ENCODE results near the gene SCLT1. TPM values are rescaled to one million over a fixed set of nuclear protein-coding genes. Genes with fewer than 3 reads are reported as not detected.
A peak's percentile ranks its signal among the peaks of the same experiment; 100 is the strongest.

SCLT1 gene
- total RNA-seq, 1 experiment from 2014 or later = 15.2 TPM

DNA sequence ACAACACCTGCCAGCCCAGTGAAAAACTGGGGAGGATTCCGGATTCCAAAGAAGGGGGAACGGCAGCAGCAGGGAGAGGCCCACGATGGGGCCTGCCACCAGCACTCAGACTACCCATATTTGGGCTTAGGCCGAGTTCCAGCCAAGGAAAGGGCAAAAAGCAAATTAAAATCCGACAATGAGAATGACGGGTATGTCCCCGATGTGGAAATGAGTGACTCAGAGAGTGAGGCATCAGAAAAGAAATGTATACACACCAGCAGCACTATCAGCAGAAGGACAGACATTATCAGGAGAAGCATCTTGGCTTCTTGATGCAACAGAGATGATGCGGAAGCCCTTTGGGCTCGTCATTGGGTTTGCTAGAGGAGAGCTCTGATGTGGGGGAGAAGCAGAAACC, 221.4 kb downstream of the SCLT1 start:
- DNase-seq = peak; percentile 44
- Histone ChIP-seq H2AFZ (ENCODE audit: low read length) (no peak overlapping the region), H3K9me3 (ENCODE audit: low read length) (no peaks in the 10 kb centered on the region), H3K4me2 (ENCODE audit: low read length) (no peak overlapping the region), H3F3A (ENCODE audit: low read length, unreplicated experiment) (no peaks in the 10 kb centered on the region), H3K36me3 (ENCODE audit: low read depth, low read length) (peaks cover 5% of the 10 kb centered on the region; the same call in 1 of the 2 replicates), H3K9ac (ENCODE audit: low read length) (no peak overlapping the region), H3K27me3 (ENCODE audit: low read length) (no peaks in the 10 kb centered on the region), H3K4me3 (ENCODE audit: low read length) (no peak overlapping the region), H3K9me2 (replicated peaks; ENCODE audit: low read length) (no peaks in the 10 kb centered on the region), H3K4me1 (ENCODE audit: insufficient read depth, low read length) (no peaks in the 10 kb centered on the region), H3K27ac (ENCODE audit: low read length) (no peak overlapping the region), H3K79me2 (ENCODE audit: low read length) (no peaks in the 10 kb centered on the region), H4K20me1 (ENCODE audit: low read length) (no peaks in the 10 kb centered on the region)
- ChIA-PET CTCF (no interaction called here), POLR2A (ENCODE audit: unreplicated experiment) (no interaction called here)
- intact Hi-C loops (cut with micrococcal nuclease) = no loop called here
- ATAC-seq = no peak
- BruUV-seq (replicated peaks) = no TSS peak
- TF ChIP-seq, protein P1, sequence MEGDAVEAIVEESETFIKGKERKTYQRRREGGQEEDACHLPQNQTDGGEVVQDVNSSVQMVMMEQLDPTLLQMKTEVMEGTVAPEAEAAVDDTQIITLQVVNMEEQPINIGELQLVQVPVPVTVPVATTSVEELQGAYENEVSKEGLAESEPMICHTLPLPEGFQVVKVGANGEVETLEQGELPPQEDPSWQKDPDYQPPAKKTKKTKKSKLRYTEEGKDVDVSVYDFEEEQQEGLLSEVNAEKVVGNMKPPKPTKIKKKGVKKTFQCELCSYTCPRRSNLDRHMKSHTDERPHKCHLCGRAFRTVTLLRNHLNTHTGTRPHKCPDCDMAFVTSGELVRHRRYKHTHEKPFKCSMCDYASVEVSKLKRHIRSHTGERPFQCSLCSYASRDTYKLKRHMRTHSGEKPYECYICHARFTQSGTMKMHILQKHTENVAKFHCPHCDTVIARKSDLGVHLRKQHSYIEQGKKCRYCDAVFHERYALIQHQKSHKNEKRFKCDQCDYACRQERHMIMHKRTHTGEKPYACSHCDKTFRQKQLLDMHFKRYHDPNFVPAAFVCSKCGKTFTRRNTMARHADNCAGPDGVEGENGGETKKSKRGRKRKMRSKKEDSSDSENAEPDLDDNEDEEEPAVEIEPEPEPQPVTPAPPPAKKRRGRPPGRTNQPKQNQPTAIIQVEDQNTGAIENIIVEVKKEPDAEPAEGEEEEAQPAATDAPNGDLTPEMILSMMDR (conservative IDR thresholded peaks at IDR 0.05; ENCODE audit: low read depth, low read length) = no peak
- TF ChIP-seq EZH2phosphoT487 (IDR thresholded peaks at IDR 0.05; ENCODE audit: borderline replicate concordance, low read length) (no peak), EZH2 (IDR thresholded peaks at IDR 0.05; ENCODE audit: low read length, unreplicated experiment) (no peak)

DNA sequence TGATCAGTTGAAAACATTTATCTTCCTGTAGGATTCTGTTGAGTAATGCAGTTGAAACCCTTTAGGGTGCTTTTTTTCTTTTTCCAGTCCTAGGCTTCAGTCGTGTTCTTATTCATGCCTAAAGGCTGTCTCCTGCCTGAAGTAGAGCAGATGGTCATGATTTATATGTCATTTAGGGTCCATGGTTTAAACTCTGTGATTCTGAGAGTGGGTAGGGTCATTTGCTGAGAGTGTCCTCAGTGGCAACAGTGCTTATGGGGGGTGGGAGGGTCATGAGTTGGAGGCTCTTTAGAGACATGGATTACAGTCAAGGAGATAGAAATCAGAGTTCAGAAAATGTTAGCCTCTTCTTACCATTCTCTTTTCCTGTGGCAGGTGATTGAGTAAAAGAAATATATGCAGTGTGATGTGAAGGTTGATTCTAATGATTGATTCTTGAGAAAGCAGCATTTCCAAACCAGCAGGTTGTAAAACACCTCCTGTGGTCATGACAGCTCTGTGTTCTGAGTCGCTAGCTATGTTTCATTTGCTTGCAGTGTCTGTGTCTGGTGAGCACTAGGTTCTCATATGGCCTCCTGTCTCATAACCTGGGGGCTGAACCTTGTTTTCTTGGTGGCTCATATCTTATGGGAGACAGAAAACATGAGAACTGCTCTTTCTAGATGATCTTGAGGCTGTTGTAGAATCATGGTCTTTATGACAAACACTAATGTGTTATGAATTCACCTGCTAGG, 223.4 kb downstream of the SCLT1 start:
- ChIA-PET CTCF (no interaction called here), POLR2A (ENCODE audit: unreplicated experiment) (no interaction called here)
- H3K36me3 ChIP-seq (ENCODE audit: low read depth, low read length) = peaks cover 5% of the 10 kb centered on the region; the same call in 1 of the 2 replicates
- intact Hi-C loops (cut with micrococcal nuclease) = no loop called here
- DNase-seq = no peak
- H3K27me3 ChIP-seq (ENCODE audit: low read length) = no peaks in the 10 kb centered on the region
- H2AFZ ChIP-seq (ENCODE audit: low read length) = no peak overlapping the region
- no peaks in the 10 kb centered on the region for H3K79me2 ChIP-seq (ENCODE audit: low read length)
- BruUV-seq (replicated peaks) = no TSS peak
- no peak overlapping the region for H3K4me3 ChIP-seq (ENCODE audit: low read length)
- H3K4me1 ChIP-seq (ENCODE audit: insufficient read depth, low read length) = no peaks in the 10 kb centered on the region
- no peak overlapping the region for H3K27ac ChIP-seq (ENCODE audit: low read length)
- no peaks in the 10 kb centered on the region for H3F3A ChIP-seq (ENCODE audit: low read length, unreplicated experiment)
- no peaks in the 10 kb centered on the region for H3K9me2 ChIP-seq (replicated peaks; ENCODE audit: low read length)
- no peak for ATAC-seq
- H3K9ac ChIP-seq (ENCODE audit: low read length) = no peak overlapping the region
- H3K9me3 ChIP-seq (ENCODE audit: low read length) = no peaks in the 10 kb centered on the region
- TF ChIP-seq EZH2 (IDR thresholded peaks at IDR 0.05; ENCODE audit: low read length, unreplicated experiment) = no peak
- no peak for TF ChIP-seq EZH2phosphoT487 (IDR thresholded peaks at IDR 0.05; ENCODE audit: borderline replicate concordance, low read length)
- TF ChIP-seq, protein P1 (conservative IDR thresholded peaks at IDR 0.05; ENCODE audit: low read depth, low read length) = no peak
- no peak overlapping the region for H3K4me2 ChIP-seq (ENCODE audit: low read length)
- H4K20me1 ChIP-seq (ENCODE audit: low read length) = no peaks in the 10 kb centered on the region

DNA sequence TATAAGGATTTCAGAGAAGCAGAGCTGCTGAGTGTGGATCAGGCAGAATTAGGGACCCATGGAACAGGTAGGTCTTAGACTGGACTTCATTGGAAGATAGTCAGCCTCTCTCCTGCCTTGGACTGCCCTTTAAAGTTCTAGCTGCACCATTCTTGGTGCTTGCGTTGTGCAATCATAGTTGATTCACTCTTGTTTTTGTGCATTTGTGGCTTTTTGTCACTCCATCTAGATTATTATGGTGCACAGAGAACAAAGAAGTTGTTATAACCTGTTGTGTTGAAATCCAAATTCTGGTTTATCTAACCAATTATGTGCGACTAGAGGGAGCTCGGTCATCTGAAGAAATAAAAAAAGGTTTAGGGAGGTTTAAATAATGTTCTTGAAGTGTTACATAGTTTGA, 224.6 kb downstream of the SCLT1 start:
- intact Hi-C loops (cut with micrococcal nuclease) = no loop called here
- no TSS peak for BruUV-seq (replicated peaks)

More for the DNA sequence above, 224.6 kb downstream of the SCLT1 start:
- H3K9ac ChIP-seq (ENCODE audit: low read length) = no peak overlapping the region
- TF ChIP-seq, protein P1 (conservative IDR thresholded peaks at IDR 0.05; ENCODE audit: low read depth, low read length) = no peak
- TF ChIP-seq EZH2 (IDR thresholded peaks at IDR 0.05; ENCODE audit: low read length, unreplicated experiment) (no peak), EZH2phosphoT487 (IDR thresholded peaks at IDR 0.05; ENCODE audit: borderline replicate concordance, low read length) (no peak)
- ATAC-seq (no peak), DNase-seq (no peak)
- H3K9me3 ChIP-seq (ENCODE audit: low read length) = no peaks in the 10 kb centered on the region
- no peaks in the 10 kb centered on the region for H3K27me3 ChIP-seq (ENCODE audit: low read length)
- H4K20me1 ChIP-seq (ENCODE audit: low read length) = no peaks in the 10 kb centered on the region
- H3K4me3 ChIP-seq (ENCODE audit: low read length) = no peak overlapping the region
- H3K9me2 ChIP-seq (replicated peaks; ENCODE audit: low read length) = no peaks in the 10 kb centered on the region
- no peaks in the 10 kb centered on the region for H3F3A ChIP-seq (ENCODE audit: low read length, unreplicated experiment)
- no peaks in the 10 kb centered on the region for H3K79me2 ChIP-seq (ENCODE audit: low read length)
- no peak overlapping the region for H3K27ac ChIP-seq (ENCODE audit: low read length)
- ChIA-PET CTCF (no interaction called here), POLR2A (ENCODE audit: unreplicated experiment) (no interaction called here)
- peaks cover 5% of the 10 kb centered on the region; the same call in 1 of the 2 replicates for H3K36me3 ChIP-seq (ENCODE audit: low read depth, low read length)
- H3K4me1 ChIP-seq (ENCODE audit: insufficient read depth, low read length) = no peaks in the 10 kb centered on the region
- H3K4me2 ChIP-seq (ENCODE audit: low read length) = no peak overlapping the region
- no peak overlapping the region for H2AFZ ChIP-seq (ENCODE audit: low read length)

Measured in PC-3 (cell line).